Testis (tissue), 3 donors: ENCODE results near the gene TMEM37. TPM values are rescaled to one million over a fixed set of nuclear protein-coding genes. Genes with fewer than 3 reads are reported as not detected.

Source experiments
- DNase-seq: peaks from one replicate; pipeline ENCODE4 v3.0.0-alpha.2; 2019
- H3K27ac ChIP-seq, 2 donors: fragments of 200-600 bp; sonication (generic); one replicate each; pipeline ENCODE4 v1.5.1; 2019
- H3K27me3 ChIP-seq: fragments of 200-600 bp; sonication (generic); one replicate; pipeline ENCODE4 v1.5.1; 2019
- H3K36me3 ChIP-seq: fragments of 200-600 bp; sonication (generic); one replicate; pipeline ENCODE4 v1.5.1; 2017; ENCODE audit warnings: low read depth; ENCODE audit errors: missing control alignments
- H3K4me1 ChIP-seq: fragments of 200-600 bp; sonication (generic); one replicate; pipeline ENCODE4 v1.5.1; 2019
- H3K4me3 ChIP-seq, 2 donors: fragments of 200-600 bp; sonication (generic); one replicate each; pipeline ENCODE4 v1.5.1; 2017 to 2019
- H3K9me3 ChIP-seq: fragments of 200-600 bp; sonication (generic); one replicate; pipeline ENCODE4 v1.5.1; 2017
- POLR2A ChIP-seq: fragments of 450-650 bp; IDR thresholded peaks from one replicate; pipeline ENCODE4 v1.6.1; 2017; ENCODE audit warnings: antibody characterized with exemption, mild to moderate bottlenecking, moderate library complexity
- WGBS, 2 donors: methylation state at CpG; one replicate each; pipeline ENCODE4 v1.1.5; 2018; 5-methylcytosine and 5-hydroxymethylcytosine counted together
- intact Hi-C: fragments of 100-400 bp; cut with DNase I; formaldehyde crosslinking; loops from one replicate; pipeline ENCODE4 v1.15.1; 2023; ENCODE audit warnings: low total_unique reads
- polyA plus RNA-seq: library from polyadenylated mRNA; stranded (reverse); fragments of 350-450 nt; fragmentation: Illumina TruSeq; extraction: RNeasy Lipid Tissue Mini Kit (QIAGEN cat#74804); gene quantifications from one replicate; pipeline ENCODE4 v1.2.3, GENCODE V29; 2014; ENCODE audit warnings: low read depth, low replicate concordance; ENCODE audit not compliant: insufficient read depth
- total RNA-seq, 2 donors: library from RNA; depleted of rRNA; stranded (reverse); fragments of >200 nt; gene quantifications; one replicate each; pipeline ENCODE4 v1.2.3, GENCODE V29; 2016
- TF ChIP-seq, protein P1 (sequence below), 3 experiments: fragments of 450-650 bp in 2 of 3; fragments of 200-600 bp in 1 of 3; sonication (generic) in 1 of 3; IDR thresholded peaks; one replicate each; pipeline ENCODE4 v1.5.1; 2016 to 2019; ENCODE audit warnings: antibody characterized with exemption in 3 of 3, mild to moderate bottlenecking in 2 of 3, moderate library complexity in 1 of 3

Gene TMEM37
- total and polyA plus RNA-seq, 3 donors from 2014 or later, result 7.0 to 14.2 (median 9.0) TPM

DNA sequence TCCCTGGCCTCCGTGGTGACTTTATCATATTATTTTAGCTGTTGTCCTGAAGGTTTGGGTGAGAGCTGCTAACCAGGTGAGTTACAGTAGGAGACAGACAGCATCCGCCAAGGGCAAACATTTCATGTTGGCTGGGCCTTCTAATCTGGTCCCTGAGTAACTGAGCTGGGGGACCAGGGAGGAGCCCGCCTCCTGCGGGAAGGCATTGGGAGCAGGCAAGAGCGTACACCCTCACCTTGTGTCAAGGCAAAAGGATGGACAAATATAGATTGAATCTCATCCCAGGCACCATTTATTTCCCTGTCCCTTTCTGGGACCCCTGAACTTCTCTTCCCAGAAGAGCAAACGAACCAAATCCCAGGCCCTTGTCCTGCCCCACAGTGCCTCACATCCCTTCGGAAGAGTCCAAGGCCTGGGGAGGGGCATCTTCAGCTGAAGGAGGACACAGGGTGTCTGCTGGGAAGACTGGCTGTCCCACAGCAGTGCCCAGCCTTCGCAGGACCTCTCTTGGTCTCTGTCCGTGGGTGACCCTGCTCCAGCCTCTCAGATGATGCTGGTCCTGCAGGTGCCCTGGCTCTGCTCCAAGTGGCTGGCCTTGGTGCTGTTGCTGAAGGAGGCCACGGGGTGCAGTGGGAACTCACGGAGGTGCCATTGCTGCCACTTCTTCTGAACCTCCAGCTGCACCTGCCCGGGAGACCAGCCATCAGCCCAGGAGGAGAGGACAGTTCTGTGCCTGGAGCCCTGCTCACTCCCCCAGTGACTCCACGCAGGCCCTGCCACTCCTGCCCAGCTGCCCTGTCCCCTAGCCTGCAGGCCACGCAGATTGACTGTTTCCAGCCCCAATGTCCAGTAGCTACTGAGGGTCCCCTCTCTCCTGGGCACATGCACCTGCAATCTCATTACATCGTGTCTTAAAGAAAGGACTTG lies 8.2 kb downstream of the TMEM37 start:
- no peak for DNase-seq
- TF ChIP-seq, protein P1, sequence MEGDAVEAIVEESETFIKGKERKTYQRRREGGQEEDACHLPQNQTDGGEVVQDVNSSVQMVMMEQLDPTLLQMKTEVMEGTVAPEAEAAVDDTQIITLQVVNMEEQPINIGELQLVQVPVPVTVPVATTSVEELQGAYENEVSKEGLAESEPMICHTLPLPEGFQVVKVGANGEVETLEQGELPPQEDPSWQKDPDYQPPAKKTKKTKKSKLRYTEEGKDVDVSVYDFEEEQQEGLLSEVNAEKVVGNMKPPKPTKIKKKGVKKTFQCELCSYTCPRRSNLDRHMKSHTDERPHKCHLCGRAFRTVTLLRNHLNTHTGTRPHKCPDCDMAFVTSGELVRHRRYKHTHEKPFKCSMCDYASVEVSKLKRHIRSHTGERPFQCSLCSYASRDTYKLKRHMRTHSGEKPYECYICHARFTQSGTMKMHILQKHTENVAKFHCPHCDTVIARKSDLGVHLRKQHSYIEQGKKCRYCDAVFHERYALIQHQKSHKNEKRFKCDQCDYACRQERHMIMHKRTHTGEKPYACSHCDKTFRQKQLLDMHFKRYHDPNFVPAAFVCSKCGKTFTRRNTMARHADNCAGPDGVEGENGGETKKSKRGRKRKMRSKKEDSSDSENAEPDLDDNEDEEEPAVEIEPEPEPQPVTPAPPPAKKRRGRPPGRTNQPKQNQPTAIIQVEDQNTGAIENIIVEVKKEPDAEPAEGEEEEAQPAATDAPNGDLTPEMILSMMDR (IDR thresholded peaks at IDR 0.05), result no peak
- TF ChIP-seq POLR2A, result no peak
- intact Hi-C loops, result no loop called here
- Histone ChIP-seq H3K9me3 (no peaks in the 10 kb centered on the region), H3K4me1 (no peaks in the 10 kb centered on the region), H3K4me3 (no peak overlapping the region), H3K27ac (no peak overlapping the region), H3K27me3 (no peaks in the 10 kb centered on the region), H3K36me3 (no peaks in the 10 kb centered on the region)
- 74 to 86% methylated on average over 11 to 15 of the region's 15 CpGs for WGBS, 2 donors

GRCh38 chr2:119440501-119440870 lies 8.8 kb downstream of the TMEM37 start:
- 44 to 53% methylated on average over 1 of the region's 1 CpG for WGBS, 2 donors
- H3K36me3 ChIP-seq, result no peaks in the 10 kb centered on the region
- H3K4me1 ChIP-seq, result no peaks in the 10 kb centered on the region
- intact Hi-C loops, result no loop called here
- H3K27ac ChIP-seq, result no peak overlapping the region
- no peak overlapping the region for H3K4me3 ChIP-seq
- no peaks in the 10 kb centered on the region for H3K27me3 ChIP-seq
- TF ChIP-seq POLR2A, result no peak
- TF ChIP-seq, protein P1 (IDR thresholded peaks at IDR 0.05), result no peak
- no peak for DNase-seq
- no peaks in the 10 kb centered on the region for H3K9me3 ChIP-seq

DNA sequence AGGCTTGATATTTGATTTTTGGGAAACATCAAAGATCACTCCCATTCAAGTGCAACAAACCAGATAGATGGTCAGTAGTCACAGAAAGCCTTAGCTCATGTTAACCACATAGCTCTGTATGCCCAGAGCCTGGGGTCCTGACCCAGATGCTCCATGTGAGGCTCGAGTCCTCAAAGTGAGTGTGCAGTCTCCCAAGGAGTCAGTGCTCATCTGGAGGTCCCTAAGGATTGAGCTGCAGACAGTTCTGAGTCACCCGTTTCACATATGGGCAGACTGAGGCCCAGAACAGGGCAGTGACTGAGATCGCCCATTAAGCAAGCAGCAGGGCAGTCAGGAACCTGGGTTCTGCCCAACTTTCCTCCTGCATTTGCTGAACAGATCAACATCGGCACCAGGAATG lies 9.2 kb downstream of the TMEM37 start:
- 86 to 94% methylated on average over 4 of the region's 4 CpGs for WGBS, 2 donors
- Histone ChIP-seq H3K27ac (no peak overlapping the region), H3K4me3 (no peak overlapping the region), H3K27me3 (no peaks in the 10 kb centered on the region), H3K4me1 (no peaks in the 10 kb centered on the region), H3K9me3 (no peaks in the 10 kb centered on the region), H3K36me3 (no peaks in the 10 kb centered on the region)
- no peak for TF ChIP-seq POLR2A
- TF ChIP-seq, protein P1 (IDR thresholded peaks at IDR 0.05), result no peak
- intact Hi-C loops, result no loop called here
- DNase-seq, result no peak

GRCh38 chr2:119441376-119442225 lies 9.9 kb downstream of the TMEM37 start:
- H3K27ac ChIP-seq, result no peak overlapping the region
- no peak overlapping the region for H3K4me3 ChIP-seq
- DNase-seq, result no peak
- 82 to 89% methylated on average over 5 to 8 of the region's 8 CpGs for WGBS, 2 donors
- no peaks in the 10 kb centered on the region for H3K4me1 ChIP-seq
- no peaks in the 10 kb centered on the region for H3K27me3 ChIP-seq
- no peaks in the 10 kb centered on the region for H3K9me3 ChIP-seq
- H3K36me3 ChIP-seq, result no peaks in the 10 kb centered on the region
- TF ChIP-seq POLR2A, result no peak
- TF ChIP-seq, protein P1 (IDR thresholded peaks at IDR 0.05), result no peak
- intact Hi-C loops, result no loop called here
